OCI-LY3 (cell line): ENCODE measurements around the gene SMIM21.

Source experiments
- H2AFZ ChIP-seq: fragments of 200-600, 300-600 bp; shearing (Covaris generic); 2 replicates; pipeline ENCODE4 v1.6.0; 2014; ENCODE audit warnings: antibody characterized with exemption, low read depth, low read length
- H3K27ac ChIP-seq: fragments of 200-600, 300-600 bp; sonication (generic); 2 replicates; pipeline ENCODE4 v1.5.1; 2014; ENCODE audit warnings: mild to moderate bottlenecking, low read length, moderate library complexity, mixed read lengths
- H3K27me3 ChIP-seq: fragments of 200-600, 300-600 bp; sonication (generic); 2 replicates; pipeline ENCODE4 v1.6.1; 2014; ENCODE audit warnings: low read depth, low read length, mixed read lengths
- H3K36me3 ChIP-seq: fragments of 200-600, 300-600 bp; sonication (generic); replicated peaks from 2 replicates; pipeline ENCODE3; 2014; ENCODE audit warnings: low read depth, low read length, mixed read lengths
- H3K4me1 ChIP-seq: fragments of 300-600, 200-600 bp; sonication (generic); 2 replicates; pipeline ENCODE4 v1.6.1; 2014; ENCODE audit warnings: low read length, mixed read lengths
- H3K4me2 ChIP-seq: fragments of 200-600, 300-600 bp; sonication (generic); 2 replicates; pipeline ENCODE4 v1.6.1; 2014; ENCODE audit warnings: low read length, mixed read lengths
- H3K4me3 ChIP-seq: fragments of 300-600, 200-600 bp; sonication (generic); 2 replicates; pipeline ENCODE4 v1.5.1; 2014; ENCODE audit warnings: antibody characterized with exemption, mild to moderate bottlenecking, low read length, moderate library complexity
- H3K79me2 ChIP-seq: fragments of 300-600, 200-600 bp; shearing (Covaris generic); 2 replicates; pipeline ENCODE4 v1.6.1; 2014; ENCODE audit warnings: mild to moderate bottlenecking, low read length, mixed read lengths
- H3K9ac ChIP-seq: fragments of 300-600, 200-600 bp; shearing (Covaris generic); 2 replicates; pipeline ENCODE4 v1.6.0; 2014; ENCODE audit warnings: mild to moderate bottlenecking, low read length, moderate library complexity
- H3K9me3 ChIP-seq: fragments of 200-600, 300-600 bp; shearing (Covaris generic); 2 replicates; pipeline ENCODE4 v1.6.1; 2014; ENCODE audit warnings: low read length, mixed read lengths; ENCODE audit not compliant: insufficient read depth
- H4K20me1 ChIP-seq: fragments of 200-600, 300-600 bp; sonication (generic); 2 replicates; pipeline ENCODE4 v1.6.1; 2016; ENCODE audit warnings: low read length, mixed read lengths; ENCODE audit not compliant: insufficient read depth
- EZH2phosphoT487 ChIP-seq: fragments of 200-600 bp; shearing (Covaris generic); IDR thresholded peaks from 2 replicates; pipeline ENCODE4 v1.6.1; 2018; ENCODE audit warnings: antibody characterized with exemption, mixed run types, low read depth
- TF ChIP-seq, protein P1 (sequence below): fragments of 200-600, 300-600 bp; sonication (generic); IDR thresholded peaks from 2 replicates; pipeline ENCODE4 v1.5.1; 2014; ENCODE audit warnings: antibody characterized with exemption, low read length, low read depth

The SMIM21 gene

DNA sequence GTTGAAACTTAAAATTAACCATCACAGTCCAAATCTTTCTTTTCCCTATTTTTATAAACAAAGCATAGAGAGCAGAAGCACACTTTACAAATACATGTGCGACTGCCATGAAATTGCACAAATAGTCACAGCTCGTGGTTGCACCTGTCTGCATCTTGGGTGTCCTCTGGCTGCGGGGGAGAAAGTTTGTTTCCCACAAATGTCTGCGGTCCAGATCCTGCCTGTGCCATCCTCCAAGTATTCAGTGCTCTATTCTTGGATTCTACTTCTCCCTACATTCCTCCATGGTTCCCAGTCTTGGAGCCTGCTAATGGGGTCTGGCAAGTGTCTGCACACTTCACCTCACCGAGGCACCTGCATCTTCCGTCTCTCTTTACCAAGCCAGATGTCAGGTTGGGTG lies 52.2 kb downstream of the SMIM21 start:
- Histone ChIP-seq H3K27me3 (peaks cover 8% of the 10 kb centered on the region; the same call in 1 of the 2 replicates), H4K20me1 (no peaks in the 10 kb centered on the region), H3K27ac (no peak overlapping the region), H3K4me3 (no peak overlapping the region), H3K36me3 (no peaks in the 10 kb centered on the region), H3K4me2 (no peak overlapping the region), H2AFZ (no peak overlapping the region), H3K4me1 (no peaks in the 10 kb centered on the region), H3K9ac (no peak overlapping the region), H3K79me2 (no peaks in the 10 kb centered on the region), H3K9me3 (peaks cover 6% of the 10 kb centered on the region; the same call in 1 of the 2 replicates)
- TF ChIP-seq, protein P1, sequence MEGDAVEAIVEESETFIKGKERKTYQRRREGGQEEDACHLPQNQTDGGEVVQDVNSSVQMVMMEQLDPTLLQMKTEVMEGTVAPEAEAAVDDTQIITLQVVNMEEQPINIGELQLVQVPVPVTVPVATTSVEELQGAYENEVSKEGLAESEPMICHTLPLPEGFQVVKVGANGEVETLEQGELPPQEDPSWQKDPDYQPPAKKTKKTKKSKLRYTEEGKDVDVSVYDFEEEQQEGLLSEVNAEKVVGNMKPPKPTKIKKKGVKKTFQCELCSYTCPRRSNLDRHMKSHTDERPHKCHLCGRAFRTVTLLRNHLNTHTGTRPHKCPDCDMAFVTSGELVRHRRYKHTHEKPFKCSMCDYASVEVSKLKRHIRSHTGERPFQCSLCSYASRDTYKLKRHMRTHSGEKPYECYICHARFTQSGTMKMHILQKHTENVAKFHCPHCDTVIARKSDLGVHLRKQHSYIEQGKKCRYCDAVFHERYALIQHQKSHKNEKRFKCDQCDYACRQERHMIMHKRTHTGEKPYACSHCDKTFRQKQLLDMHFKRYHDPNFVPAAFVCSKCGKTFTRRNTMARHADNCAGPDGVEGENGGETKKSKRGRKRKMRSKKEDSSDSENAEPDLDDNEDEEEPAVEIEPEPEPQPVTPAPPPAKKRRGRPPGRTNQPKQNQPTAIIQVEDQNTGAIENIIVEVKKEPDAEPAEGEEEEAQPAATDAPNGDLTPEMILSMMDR, result no peak
- TF ChIP-seq EZH2phosphoT487, result no peak

DNA sequence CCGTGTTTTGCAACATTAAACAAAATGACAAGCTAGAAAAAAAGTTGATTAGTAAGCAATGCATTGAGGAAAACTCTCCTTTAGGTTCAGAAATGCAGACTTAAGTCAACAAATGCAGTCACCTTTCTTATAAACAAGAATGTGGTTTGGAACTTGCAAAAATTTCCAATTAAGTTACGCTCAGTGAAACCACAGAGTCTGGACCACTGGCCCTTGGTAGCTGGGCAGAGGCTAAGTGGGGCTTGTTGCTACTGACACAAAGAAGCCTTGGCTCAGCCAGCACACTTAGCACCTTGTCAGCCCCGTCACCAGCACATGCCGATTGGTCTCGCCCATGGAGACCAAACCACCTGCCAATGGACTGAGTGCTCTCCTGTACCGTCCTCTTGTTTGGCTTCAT lies 53.0 kb downstream of the SMIM21 start:
- Histone ChIP-seq H3K9me3 (no peaks in the 10 kb centered on the region), H4K20me1 (no peaks in the 10 kb centered on the region), H3K36me3 (no peaks in the 10 kb centered on the region)

DNA sequence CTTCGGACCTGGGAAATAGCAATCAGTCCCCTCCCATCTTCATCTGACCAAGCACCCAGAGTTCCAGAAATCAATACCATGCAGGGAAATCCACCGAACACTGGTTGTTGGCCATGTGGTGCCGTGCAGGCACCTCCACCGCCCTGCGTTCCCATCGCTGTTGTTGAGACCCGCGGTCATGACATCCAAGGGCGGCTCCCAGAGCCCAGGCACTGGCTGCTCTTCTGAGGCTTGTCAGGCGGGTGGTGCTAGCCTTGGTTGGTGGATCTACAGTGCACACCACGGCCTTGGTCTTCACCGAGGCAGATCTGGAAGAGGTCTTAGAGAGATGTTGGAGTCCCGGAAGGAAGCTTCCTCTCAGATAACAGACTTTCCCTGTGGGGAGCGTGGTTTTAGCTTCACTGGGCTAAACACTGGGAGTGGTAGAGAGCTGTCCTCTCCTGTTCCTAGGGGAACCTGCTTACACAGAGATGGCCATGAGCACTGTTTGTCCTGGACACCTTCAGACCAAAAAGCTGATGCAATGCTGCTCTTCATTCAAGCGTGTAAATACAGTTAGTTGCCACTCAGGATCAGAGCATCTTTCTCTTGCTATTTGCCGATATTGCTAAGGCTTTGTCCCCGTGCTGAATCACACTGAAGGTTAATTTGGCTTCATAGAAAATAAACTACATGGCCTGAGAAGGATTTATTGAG lies 58.3 kb downstream of the SMIM21 start:
- Histone ChIP-seq H3K27ac (no peak overlapping the region), H3K4me3 (no peak overlapping the region), H4K20me1 (no peaks in the 10 kb centered on the region), H3K4me2 (no peak overlapping the region), H3K36me3 (no peaks in the 10 kb centered on the region), H3K4me1 (peaks cover 26% of the 10 kb centered on the region), H3K27me3 (no peaks in the 10 kb centered on the region), H3K9ac (no peak overlapping the region), H2AFZ (0 out of 2 replicates have a peak overlapping the region, but pooled peaks have one; percentile 17), H3K79me2 (no peaks in the 10 kb centered on the region), H3K9me3 (no peaks in the 10 kb centered on the region)
- TF ChIP-seq EZH2phosphoT487, result no peak
- TF ChIP-seq, protein P1, result no peak

More for the DNA sequence above, 53.0 kb downstream of the SMIM21 start:
- TF ChIP-seq, protein P1, result no peak
- TF ChIP-seq EZH2phosphoT487, result no peak
- peaks cover under 1% of the 10 kb centered on the region; the same call in 1 of the 2 replicates for H3K27me3 ChIP-seq
- no peak overlapping the region for H3K4me3 ChIP-seq
- H3K27ac ChIP-seq, result no peak overlapping the region
- H3K4me2 ChIP-seq, result no peak overlapping the region
- H2AFZ ChIP-seq, result no peak overlapping the region
- H3K79me2 ChIP-seq, result no peaks in the 10 kb centered on the region
- H3K9ac ChIP-seq, result no peak overlapping the region
- no peaks in the 10 kb centered on the region for H3K4me1 ChIP-seq

DNA sequence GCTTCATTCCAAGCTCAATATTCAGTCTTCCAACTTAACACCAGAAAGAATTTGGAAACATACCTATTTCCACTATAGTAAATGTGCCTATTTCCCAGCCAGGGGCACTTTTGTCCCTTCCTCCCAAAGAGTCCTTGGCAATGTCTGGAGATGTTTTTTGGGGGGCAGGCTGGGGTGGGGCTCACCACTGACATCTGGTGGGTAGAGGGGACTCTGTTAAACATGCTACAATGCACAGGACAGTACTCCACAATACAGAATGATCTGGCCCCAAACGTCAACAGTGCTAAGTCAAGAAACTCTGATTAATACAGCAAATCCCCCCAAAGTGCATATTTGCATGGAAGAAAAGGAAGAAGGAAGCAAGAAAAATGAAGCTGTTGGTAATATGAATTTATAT lies 61.7 kb downstream of the SMIM21 start:
- Histone ChIP-seq H3K4me1 (peaks cover 30% of the 10 kb centered on the region), H3K4me2 (peak overlapping the region; percentile 60), H3K9me3 (no peaks in the 10 kb centered on the region), H4K20me1 (no peaks in the 10 kb centered on the region), H3K4me3 (no peak overlapping the region), H3K27ac (peak overlapping the region; percentile 59), H3K27me3 (no peaks in the 10 kb centered on the region), H3K79me2 (no peaks in the 10 kb centered on the region), H3K36me3 (no peaks in the 10 kb centered on the region), H2AFZ (peak overlapping the region; percentile 79), H3K9ac (peak overlapping the region; percentile 11; the same call in 1 of the 2 replicates)
- no peak for TF ChIP-seq EZH2phosphoT487
- TF ChIP-seq, protein P1, result peak; percentile 93
